Stimulated activated CD8-positive, alpha-beta memory T cell treated with anti-CD3 and anti-CD28 coated beads, Interleukin-7, amount 100 ng/mL, for 48 hours (primary cell): ENCODE measurements around the gene TLR10.
"Not testable (repeated sequence)": the region's sequence is repeated elsewhere in the genome, so short reads cannot be mapped to it uniquely, and the experiment has no call there.

ENCODE experiments used
- DNase-seq, 2 donors: peaks; one replicate each; pipeline ENCODE4 v3.0.0-alpha.2; 2020; ENCODE audit warnings: low read depth in 1 of 2; ENCODE audit errors: extremely low read depth in 1 of 2

TLR10 gene

GRCh38 chr4:38802561-38803355, 20.0 kb upstream of the TLR10 start:
- DNase-seq: no peak

GRCh38 chr4:38800961-38801450, 18.2 kb upstream of the TLR10 start:
- no peak for DNase-seq

- no peak for DNase-seq
Measured at GRCh38 chr4:38800366-38800765, 17.6 kb upstream of the TLR10 start.

GRCh38 chr4:38795087-38795486, 12.3 kb upstream of the TLR10 start:
- no peak for DNase-seq

- DNase-seq: no peak
Measured at GRCh38 chr4:38794051-38794450, 11.3 kb upstream of the TLR10 start.

- no peak for DNase-seq
Measured at GRCh38 chr4:38791010-38791409, 8.2 kb upstream of the TLR10 start.

- DNase-seq: no peak
Measured at GRCh38 chr4:38788317-38788716, 5.5 kb upstream of the TLR10 start.

GRCh38 chr4:38787693-38788092, 4.9 kb upstream of the TLR10 start:
- DNase-seq: no peak

- no peak for DNase-seq
Measured at GRCh38 chr4:38785901-38786402, 3.2 kb upstream of the TLR10 start.

- DNase-seq: no peak
Measured at GRCh38 chr4:38785041-38785790, 2.4 kb upstream of the TLR10 start.

- DNase-seq: no peak
Measured at GRCh38 chr4:38784141-38784540, 1.4 kb upstream of the TLR10 start.

- DNase-seq: no peak
Measured at GRCh38 chr4:38783109-38783460, 295 bp upstream of the TLR10 start.

GRCh38 chr4:38781854-38782261, 932 bp downstream of the TLR10 start:
- no peak for DNase-seq

GRCh38 chr4:38780833-38781484, 1.8 kb downstream of the TLR10 start:
- DNase-seq: no peak

- no peak for DNase-seq
Measured at GRCh38 chr4:38779790-38780189, 3.0 kb downstream of the TLR10 start.

GRCh38 chr4:38777925-38778324, 4.9 kb downstream of the TLR10 start:
- not testable (repeated sequence) for DNase-seq

- DNase-seq: no peak
Measured at GRCh38 chr4:38775326-38775725, 7.5 kb downstream of the TLR10 start.

- DNase-seq: no peak
Measured at GRCh38 chr4:38774181-38774955, 8.4 kb downstream of the TLR10 start.

GRCh38 chr4:38770281-38770680, 12.5 kb downstream of the TLR10 start:
- not testable (repeated sequence) for DNase-seq

GRCh38 chr4:38769857-38770256, 12.9 kb downstream of the TLR10 start:
- DNase-seq: no peak

GRCh38 chr4:38769441-38769840, 13.3 kb downstream of the TLR10 start:
- no peak for DNase-seq
